Fibroblast of mammary gland (primary cell): ENCODE data around the gene SLC25A42.
A peak's percentile ranks its signal among the peaks of the same experiment; 100 is the strongest.

Experiments used
- DNase-seq: peaks from one replicate; pipeline ENCODE4 v3.0.0-alpha.2; 2010; ENCODE audit warnings: low read depth
- H3K4me3 ChIP-seq: 2 replicates; pipeline ENCODE4 v1.5.1; 2011; ENCODE audit warnings: low read depth, mild to moderate bottlenecking, low read length, moderate library complexity; ENCODE audit not compliant: control insufficient read depth
- TF ChIP-seq, protein P1 (sequence below): conservative IDR thresholded peaks from 2 replicates; pipeline ENCODE4 v1.5.1; 2011; ENCODE audit warnings: low read depth, low read length, inconsistent platforms; ENCODE audit not compliant: control insufficient read depth, insufficient read depth

Gene SLC25A42

DNA sequence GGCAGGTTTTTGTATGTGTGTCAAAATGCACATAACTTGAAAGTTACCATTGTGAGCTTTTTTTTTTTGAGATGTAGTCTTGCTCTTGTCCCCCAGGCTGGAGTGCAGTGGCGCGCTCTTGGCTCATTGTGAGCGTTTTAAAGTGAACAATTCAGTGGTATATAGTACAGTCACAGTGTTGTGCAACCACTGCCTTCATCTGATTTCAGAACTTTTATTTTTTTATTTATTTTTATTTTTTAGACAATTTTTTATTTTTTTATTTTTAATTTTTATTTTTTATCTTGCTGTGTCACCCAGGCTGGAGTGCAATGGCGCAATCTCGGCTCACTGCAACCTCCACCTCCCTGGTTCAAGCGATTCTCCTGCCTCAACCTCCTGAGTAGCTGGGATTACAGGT, 15.0 kb downstream of the SLC25A42 start:
- TF ChIP-seq, protein P1, sequence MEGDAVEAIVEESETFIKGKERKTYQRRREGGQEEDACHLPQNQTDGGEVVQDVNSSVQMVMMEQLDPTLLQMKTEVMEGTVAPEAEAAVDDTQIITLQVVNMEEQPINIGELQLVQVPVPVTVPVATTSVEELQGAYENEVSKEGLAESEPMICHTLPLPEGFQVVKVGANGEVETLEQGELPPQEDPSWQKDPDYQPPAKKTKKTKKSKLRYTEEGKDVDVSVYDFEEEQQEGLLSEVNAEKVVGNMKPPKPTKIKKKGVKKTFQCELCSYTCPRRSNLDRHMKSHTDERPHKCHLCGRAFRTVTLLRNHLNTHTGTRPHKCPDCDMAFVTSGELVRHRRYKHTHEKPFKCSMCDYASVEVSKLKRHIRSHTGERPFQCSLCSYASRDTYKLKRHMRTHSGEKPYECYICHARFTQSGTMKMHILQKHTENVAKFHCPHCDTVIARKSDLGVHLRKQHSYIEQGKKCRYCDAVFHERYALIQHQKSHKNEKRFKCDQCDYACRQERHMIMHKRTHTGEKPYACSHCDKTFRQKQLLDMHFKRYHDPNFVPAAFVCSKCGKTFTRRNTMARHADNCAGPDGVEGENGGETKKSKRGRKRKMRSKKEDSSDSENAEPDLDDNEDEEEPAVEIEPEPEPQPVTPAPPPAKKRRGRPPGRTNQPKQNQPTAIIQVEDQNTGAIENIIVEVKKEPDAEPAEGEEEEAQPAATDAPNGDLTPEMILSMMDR = no peak
- no peak for DNase-seq
- H3K4me3 ChIP-seq = no peak overlapping the region

- DNase-seq = no peak
- TF ChIP-seq, protein P1 = no peak
- no peak overlapping the region for H3K4me3 ChIP-seq
Measured at GRCh38 chr19:19079571-19079970, 15.8 kb downstream of the SLC25A42 start.

- H3K4me3 ChIP-seq = no peak overlapping the region
- peak; percentile 59 for DNase-seq
- TF ChIP-seq, protein P1 = no peak
Measured at GRCh38 chr19:19081642-19082151, 17.9 kb downstream of the SLC25A42 start.

GRCh38 chr19:19083413-19084178, 19.8 kb downstream of the SLC25A42 start:
- TF ChIP-seq, protein P1 = no peak
- no peak for DNase-seq
- H3K4me3 ChIP-seq = no peak overlapping the region

DNA sequence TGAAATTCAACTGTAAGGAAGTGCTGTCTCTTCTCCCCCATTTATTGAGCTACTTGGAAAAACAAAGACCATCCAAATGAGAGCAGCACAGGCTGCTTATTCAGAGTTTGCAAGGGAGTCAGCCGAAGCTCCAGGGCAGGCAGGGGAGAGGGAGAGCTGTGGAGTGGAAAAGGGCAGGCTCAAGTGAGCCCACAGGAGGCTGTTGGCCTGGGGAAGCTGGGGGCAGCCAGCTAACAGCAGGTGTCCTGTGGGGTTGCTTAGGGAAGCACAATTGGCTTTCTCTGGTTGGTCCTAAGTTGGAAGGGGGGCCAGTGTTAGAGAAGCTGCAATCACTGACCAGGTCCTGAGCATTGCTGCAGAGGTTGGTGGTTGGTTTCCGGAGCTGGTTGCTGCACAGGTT, 23.9 kb downstream of the SLC25A42 start:
- no peak overlapping the region for H3K4me3 ChIP-seq
- TF ChIP-seq, protein P1 = no peak
- DNase-seq = no peak

- TF ChIP-seq, protein P1 = no peak
- DNase-seq = no peak
- H3K4me3 ChIP-seq = no peak overlapping the region
Measured at GRCh38 chr19:19094513-19094912, 30.7 kb downstream of the SLC25A42 start.
